IPS-18a (cell line): ENCODE measurements around the gene SMIM28.

Experiments
- H3K27ac ChIP-seq: one replicate; pipeline ENCODE4 v1.5.1; 2013; ENCODE audit warnings: low read length
- H3K27me3 ChIP-seq: one replicate; pipeline ENCODE4 v1.6.1; 2013; ENCODE audit warnings: mild to moderate bottlenecking, low read length; ENCODE audit not compliant: control insufficient read depth, insufficient read depth
- H3K36me3 ChIP-seq: one replicate; pipeline ENCODE4 v1.6.1; 2013; ENCODE audit warnings: low read depth, low read length; ENCODE audit not compliant: control insufficient read depth
- H3K4me1 ChIP-seq: one replicate; pipeline ENCODE4 v1.6.1; 2013; ENCODE audit warnings: low read depth, low read length; ENCODE audit not compliant: control insufficient read depth
- H3K4me3 ChIP-seq: one replicate; pipeline ENCODE4 v1.5.1; 2013; ENCODE audit warnings: low read length
- H3K9ac ChIP-seq: one replicate; pipeline ENCODE4 v1.6.1; 2013; ENCODE audit warnings: mild to moderate bottlenecking, low read length, moderate library complexity
- H3K9me3 ChIP-seq: one replicate; pipeline ENCODE4 v1.6.1; 2013; ENCODE audit warnings: low read depth, low read length; ENCODE audit not compliant: control insufficient read depth

The SMIM28 gene

DNA sequence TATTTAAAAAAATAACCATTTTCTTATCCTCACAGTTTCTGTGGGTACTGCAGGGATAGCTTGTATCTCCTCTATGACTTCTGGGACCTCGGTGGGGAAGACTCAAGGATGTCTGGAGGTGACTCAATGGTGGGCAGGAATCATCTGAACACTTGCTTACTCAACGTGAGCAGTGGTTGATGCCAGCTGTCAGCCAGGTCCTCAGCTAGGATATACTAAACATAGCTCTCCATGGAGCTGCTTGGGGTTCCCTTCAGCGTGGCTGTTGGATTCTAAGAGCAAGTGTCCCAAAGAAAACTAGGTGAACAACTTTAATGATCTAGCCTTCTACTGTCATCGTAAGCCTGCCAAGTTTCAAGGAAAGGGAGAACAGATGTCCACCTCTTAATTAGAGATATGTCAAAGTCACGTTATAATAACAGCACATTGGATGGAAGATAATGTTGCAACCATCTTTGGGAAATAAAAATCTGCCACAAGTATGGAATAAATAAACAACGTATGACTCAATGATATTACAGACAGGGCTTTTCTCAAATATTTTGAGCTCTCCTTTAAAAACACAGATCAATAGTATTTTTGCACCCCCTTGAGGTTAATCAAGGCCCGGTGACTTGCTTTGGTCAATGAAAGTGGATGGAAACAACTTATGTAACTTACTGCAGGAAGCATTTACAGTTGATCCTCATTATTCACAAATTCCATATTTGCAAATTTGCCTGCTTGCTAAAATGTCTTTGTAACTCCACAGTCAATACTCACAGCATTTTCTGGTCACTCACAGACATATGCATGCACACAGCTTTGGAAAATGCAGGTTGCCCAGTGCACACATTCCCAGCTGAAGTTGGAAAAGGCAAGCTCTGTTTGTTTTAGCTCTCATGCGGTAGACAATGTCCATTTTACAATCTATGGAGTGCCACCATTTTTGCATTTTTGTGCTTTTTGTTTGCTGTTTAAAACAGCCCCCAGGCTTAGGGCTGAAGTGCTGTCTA, 19.7 kb downstream of the SMIM28 start:
- H3K27ac ChIP-seq, result no peak overlapping the region
- no peak overlapping the region for H3K9ac ChIP-seq
- H3K36me3 ChIP-seq, result no peaks in the 10 kb centered on the region
- no peaks in the 10 kb centered on the region for H3K4me1 ChIP-seq
- H3K27me3 ChIP-seq, result no peaks in the 10 kb centered on the region
- H3K9me3 ChIP-seq, result no peaks in the 10 kb centered on the region
- no peak overlapping the region for H3K4me3 ChIP-seq

DNA sequence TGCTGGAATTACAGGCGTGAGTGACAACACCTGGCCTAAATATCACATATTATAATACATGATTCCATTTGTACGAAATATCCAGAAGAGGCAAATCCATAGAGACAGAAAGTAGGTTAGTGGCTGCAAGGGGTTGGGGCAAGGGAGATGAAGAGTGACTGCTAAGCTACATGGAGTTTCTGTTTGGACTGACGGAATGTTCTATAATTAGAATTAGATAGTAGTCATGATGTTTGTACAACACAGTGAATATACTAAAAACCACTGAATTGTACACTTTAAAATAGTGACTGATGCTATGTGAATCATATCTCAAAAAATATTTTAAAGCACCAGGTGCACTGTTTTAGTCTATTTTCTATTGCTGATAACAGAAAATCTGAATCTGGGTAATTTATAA, 22.6 kb downstream of the SMIM28 start:
- no peaks in the 10 kb centered on the region for H3K4me1 ChIP-seq
- no peaks in the 10 kb centered on the region for H3K36me3 ChIP-seq
- no peak overlapping the region for H3K27ac ChIP-seq
- no peaks in the 10 kb centered on the region for H3K27me3 ChIP-seq
- H3K9ac ChIP-seq, result no peak overlapping the region
- no peaks in the 10 kb centered on the region for H3K9me3 ChIP-seq
- H3K4me3 ChIP-seq, result no peak overlapping the region

DNA sequence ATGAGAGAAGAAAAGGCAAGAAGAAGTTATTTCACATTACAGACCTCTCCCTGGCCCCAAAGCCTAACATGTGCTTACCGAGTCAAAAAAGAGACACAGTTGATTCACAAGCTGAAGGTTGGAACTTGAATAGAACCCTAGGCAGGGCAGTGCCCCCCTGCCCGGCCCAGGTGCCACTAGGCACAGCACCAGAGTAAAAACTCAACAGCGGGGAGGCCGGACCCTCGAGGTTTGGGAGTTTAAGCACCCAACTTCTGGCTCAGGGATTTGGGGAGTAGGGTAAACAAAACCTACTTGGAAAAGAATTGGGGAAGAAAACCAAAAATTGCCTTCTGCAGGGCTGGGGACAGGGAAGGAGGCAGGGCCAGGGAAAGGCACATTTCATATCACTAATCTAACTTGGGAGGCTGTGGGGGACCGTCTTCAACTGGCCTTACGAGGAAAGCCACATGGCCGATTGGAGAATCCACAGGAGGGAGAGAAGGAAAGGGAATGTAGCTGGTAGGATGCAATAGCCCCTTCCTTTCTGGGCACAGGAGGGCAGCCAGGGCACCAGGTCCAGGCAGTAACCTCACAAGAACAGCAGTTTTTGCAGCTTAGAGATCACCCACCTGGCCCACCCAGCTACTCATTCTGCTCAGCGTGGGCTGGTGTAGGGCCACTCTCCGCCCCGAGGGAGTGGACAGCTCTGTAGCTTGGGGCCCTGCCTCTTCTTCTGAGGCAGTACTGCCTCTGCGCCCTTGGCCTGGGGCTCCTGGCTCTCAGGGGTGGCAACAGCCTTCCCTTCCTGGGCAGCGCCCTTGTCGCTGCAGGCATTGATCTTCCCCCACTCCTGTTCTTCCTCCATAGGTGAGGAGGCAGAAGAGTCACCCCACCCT, 24.5 kb downstream of the SMIM28 start:
- Histone ChIP-seq H3K9ac (no peak overlapping the region), H3K4me3 (no peak overlapping the region), H3K27me3 (no peaks in the 10 kb centered on the region), H3K36me3 (peaks cover 10% of the 10 kb centered on the region), H3K4me1 (no peaks in the 10 kb centered on the region), H3K27ac (no peak overlapping the region), H3K9me3 (no peaks in the 10 kb centered on the region)

DNA sequence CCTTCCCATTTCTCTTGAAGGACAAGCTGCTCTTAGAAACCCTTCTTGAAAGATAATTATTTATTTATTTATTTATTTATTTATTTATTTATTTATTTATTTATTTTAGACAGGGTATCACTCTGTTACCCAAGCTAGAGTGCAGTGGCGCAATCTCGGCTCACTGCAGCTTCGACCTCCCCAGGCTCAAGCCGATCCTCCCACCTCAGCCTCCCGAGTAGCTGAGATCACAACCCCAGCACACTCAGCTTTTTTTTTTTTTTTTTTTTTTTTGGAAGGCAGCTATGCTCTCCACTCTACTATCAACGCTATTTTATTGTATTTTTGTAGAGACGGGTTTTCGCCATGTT, 25.1 kb downstream of the SMIM28 start:
- Histone ChIP-seq H3K9ac (peak overlapping the region; percentile 78), H3K4me3 (peak overlapping the region; percentile 72), H3K9me3 (no peaks in the 10 kb centered on the region), H3K27me3 (no peaks in the 10 kb centered on the region), H3K4me1 (no peaks in the 10 kb centered on the region), H3K27ac (no peak overlapping the region), H3K36me3 (peaks cover 16% of the 10 kb centered on the region)

DNA sequence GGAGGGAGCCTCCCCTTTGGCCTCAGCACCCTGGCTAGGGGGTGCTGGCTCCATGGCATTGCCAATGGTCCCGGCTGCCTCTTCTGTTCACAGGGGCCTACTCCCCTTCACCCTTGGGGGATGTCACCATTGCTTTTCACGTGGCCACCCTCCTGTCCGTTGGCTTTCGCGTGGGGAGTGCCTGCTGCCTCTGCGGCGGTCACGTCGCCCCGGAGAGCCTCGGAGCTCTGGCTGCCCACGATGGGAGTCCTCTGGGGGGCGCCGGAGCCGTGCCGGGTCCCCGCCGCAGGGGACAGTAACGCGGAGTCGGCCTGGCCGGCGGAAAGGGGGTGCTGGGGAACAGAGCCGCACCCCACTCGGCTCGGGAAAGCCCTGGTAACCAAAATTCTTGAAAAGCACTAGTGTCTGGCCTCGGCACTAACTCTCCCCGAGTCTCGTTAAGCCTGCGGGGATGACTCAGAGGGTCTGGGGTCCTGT, 25.7 kb downstream of the SMIM28 start:
- H3K4me1 ChIP-seq, result no peaks in the 10 kb centered on the region

DNA sequence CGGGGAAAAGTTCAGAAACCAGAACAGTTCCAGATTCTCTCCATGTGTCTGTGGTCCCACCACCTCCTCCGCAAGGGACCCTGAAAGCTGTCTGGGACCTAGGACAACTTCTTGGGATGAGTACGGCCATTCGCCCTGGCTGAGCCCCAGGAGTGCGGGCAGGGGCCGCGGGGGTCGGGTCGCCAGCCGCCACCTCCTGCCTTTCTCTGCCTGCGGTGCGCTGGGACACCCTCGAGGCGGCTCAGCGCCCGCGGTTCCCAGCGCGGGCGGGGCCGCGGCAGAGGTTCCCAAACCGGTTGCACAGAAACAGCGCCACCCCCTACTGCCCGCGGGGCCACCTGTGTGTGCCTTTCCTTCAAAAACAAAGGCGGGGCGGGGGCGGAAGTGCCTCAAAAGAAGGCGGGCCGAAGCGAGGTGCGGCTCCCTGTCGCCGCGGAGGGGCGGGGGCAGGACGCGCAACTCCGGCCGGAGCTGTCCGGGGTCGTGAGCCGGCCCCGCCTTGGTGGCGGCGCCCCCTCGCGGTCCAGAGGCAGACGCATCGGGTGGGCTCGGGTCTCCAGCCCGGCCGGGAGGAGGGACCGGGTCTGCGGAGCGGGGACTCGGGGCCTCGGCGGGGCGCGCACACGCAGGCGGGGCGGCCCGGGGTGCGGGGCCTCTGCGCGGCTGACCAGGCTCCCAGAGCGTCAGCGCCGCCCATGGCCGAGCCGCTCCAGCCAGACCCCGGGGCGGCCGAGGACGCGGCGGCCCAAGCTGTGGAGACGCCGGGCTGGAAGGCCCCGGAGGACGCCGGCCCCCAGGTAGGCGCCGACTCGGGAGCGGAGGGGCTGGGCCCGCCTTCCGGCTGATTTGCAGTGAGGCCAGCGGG, 26.3 kb downstream of the SMIM28 start, which contains the start of gene HEBP2:
Gene HEBP2 (plus strand): TSS at position 423 of the 865 bp plus-strand sequence. CDS start 273 bp downstream, at position 696.
- Histone ChIP-seq H3K36me3 (peaks cover 26% of the 10 kb centered on the region), H3K27me3 (no peaks in the 10 kb centered on the region), H3K9ac (peak within 1 kb of the TSS; percentile 78), H3K27ac (peak within 1 kb of the TSS; percentile 52), H3K4me1 (no peaks in the 10 kb centered on the region), H3K9me3 (no peaks in the 10 kb centered on the region), H3K4me3 (peak within 1 kb of the TSS; percentile 72)

More for the DNA sequence above, 25.7 kb downstream of the SMIM28 start:
- Histone ChIP-seq H3K36me3 (peaks cover 20% of the 10 kb centered on the region), H3K9me3 (no peaks in the 10 kb centered on the region), H3K9ac (peak overlapping the region; percentile 78), H3K27me3 (no peaks in the 10 kb centered on the region), H3K27ac (peak overlapping the region; percentile 52), H3K4me3 (peak overlapping the region; percentile 72)

DNA sequence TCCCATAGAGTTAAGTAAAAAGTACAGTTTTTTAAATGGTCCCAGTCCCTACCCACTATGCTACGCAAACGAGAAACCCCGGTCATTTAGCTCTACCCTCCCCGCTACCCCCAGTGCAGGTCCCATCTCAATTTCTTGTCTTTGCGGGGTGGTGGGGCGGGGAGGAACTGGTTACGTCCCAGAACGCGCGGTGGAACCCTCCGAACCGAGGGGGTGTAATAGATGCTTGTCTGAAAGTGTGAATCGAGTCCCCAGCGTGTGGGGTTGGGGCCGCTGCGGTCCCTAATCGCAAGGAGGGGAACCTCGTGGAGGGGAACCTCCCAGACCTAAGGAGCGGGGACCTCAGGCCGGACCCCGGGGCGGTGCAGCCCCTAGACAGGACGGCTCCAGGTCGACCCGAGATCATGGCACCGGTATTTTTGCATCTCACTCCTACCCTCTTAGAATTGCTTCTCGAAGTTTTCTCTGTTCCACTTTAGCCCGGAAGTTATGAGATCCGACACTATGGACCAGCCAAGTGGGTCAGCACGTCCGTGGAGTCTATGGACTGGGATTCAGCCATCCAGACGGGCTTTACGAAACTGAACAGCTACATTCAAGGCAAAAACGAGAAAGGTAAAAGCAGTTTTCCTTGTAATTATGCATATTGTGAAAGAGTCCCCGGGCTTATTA, 27.1 kb downstream of the SMIM28 start:
- no peaks in the 10 kb centered on the region for H3K4me1 ChIP-seq
- no peak overlapping the region for H3K27ac ChIP-seq
- no peaks in the 10 kb centered on the region for H3K27me3 ChIP-seq
- peak overlapping the region; percentile 72 for H3K4me3 ChIP-seq
- H3K36me3 ChIP-seq, result peaks cover 34% of the 10 kb centered on the region
- peak overlapping the region; percentile 60 for H3K9ac ChIP-seq
- H3K9me3 ChIP-seq, result no peaks in the 10 kb centered on the region

DNA sequence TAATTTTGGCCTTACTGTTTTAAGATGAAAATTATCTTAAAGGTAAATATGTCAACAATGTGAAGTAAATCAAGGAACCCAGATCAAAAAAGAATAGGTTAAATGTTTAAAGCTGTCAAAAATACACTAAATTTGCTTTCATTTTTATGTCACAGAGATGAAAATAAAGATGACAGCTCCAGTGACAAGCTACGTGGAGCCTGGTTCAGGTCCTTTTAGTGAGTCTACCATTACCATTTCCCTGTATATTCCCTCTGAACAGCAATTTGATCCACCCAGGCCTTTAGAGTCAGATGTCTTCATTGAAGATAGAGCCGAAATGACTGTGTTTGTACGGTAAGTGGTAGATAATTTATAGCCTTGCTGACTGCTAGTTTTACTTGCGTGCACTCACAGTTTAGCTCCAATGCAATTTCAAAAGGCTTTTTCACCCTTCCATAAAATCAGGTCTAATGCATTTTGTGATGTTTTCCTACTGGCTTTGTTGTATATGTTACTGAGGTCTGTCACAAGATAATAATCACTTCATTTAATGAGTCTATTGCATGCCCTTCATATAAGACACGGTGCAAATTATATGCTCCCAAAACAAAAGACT, 28.2 kb downstream of the SMIM28 start:
- Histone ChIP-seq H3K9me3 (no peaks in the 10 kb centered on the region), H3K4me3 (no peak overlapping the region), H3K27me3 (no peaks in the 10 kb centered on the region), H3K36me3 (peaks cover 43% of the 10 kb centered on the region), H3K4me1 (no peaks in the 10 kb centered on the region), H3K27ac (no peak overlapping the region), H3K9ac (no peak overlapping the region)

DNA sequence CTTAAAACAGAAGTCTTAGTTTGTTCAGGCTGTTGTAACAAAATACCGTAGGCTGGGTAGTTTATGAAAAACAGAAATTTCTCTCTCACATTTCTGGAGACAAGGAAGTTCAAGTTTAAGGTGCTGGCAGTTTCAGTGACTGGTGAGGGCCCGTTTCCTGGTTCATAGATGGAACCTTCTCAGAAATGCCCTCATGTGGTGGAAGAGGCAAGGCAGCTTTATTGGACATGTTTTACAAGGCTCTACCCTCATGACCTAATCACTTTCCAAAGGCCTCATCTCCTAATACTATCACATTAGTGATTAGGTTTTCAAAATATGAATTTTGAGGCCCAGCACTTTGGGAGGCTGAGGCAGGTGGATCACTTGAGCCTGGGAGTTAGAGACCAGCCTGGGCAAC, 28.7 kb downstream of the SMIM28 start:
- H3K36me3 ChIP-seq, result peaks cover 48% of the 10 kb centered on the region

DNA sequence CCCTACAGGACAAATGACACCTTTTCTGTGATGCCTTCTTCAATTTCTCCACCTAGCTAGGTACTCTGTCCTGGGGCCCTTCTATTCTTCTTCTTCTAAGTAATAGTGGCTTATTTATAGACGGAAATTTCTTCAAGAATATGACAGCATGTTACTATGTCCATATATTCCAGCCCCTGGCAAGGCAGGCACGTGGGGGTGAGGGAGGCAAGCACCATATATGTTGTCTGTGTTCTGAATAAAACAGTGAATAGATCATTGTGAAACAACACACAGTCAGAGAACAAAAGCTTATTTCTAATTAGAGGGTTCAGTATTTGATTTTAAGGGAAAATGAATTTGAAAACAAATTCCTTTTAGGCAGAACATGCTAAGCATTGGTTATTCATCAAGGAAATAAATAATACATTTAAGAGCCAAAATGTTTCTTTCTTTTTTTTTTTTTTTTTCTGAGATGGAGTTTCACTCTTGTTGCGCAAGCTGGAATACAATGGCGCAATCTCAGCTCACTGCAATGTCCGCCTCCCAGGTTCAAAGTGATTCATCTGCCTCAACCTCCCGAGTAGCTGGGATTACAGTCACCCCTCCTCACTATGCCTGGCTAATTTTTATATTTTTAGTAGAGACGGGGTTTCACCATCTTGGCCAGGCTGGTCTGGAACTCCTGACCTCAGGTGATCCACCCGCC, 32.5 kb downstream of the SMIM28 start:
- H3K27me3 ChIP-seq, result no peaks in the 10 kb centered on the region
- no peak overlapping the region for H3K4me3 ChIP-seq
- no peaks in the 10 kb centered on the region for H3K4me1 ChIP-seq
- H3K27ac ChIP-seq, result no peak overlapping the region
- no peaks in the 10 kb centered on the region for H3K9me3 ChIP-seq
- no peak overlapping the region for H3K9ac ChIP-seq
- peaks cover 68% of the 10 kb centered on the region for H3K36me3 ChIP-seq

More for the DNA sequence above, 28.7 kb downstream of the SMIM28 start:
- Histone ChIP-seq H3K9me3 (no peaks in the 10 kb centered on the region), H3K27me3 (no peaks in the 10 kb centered on the region), H3K27ac (no peak overlapping the region), H3K4me1 (no peaks in the 10 kb centered on the region), H3K4me3 (no peak overlapping the region), H3K9ac (no peak overlapping the region)
